ENCODE results near the gene ESPN.
"Not testable (repeated sequence)": the region's sequence is repeated elsewhere in the genome, so short reads cannot be mapped to it uniquely, and the experiment has no call there.

ESPN gene, protein sequence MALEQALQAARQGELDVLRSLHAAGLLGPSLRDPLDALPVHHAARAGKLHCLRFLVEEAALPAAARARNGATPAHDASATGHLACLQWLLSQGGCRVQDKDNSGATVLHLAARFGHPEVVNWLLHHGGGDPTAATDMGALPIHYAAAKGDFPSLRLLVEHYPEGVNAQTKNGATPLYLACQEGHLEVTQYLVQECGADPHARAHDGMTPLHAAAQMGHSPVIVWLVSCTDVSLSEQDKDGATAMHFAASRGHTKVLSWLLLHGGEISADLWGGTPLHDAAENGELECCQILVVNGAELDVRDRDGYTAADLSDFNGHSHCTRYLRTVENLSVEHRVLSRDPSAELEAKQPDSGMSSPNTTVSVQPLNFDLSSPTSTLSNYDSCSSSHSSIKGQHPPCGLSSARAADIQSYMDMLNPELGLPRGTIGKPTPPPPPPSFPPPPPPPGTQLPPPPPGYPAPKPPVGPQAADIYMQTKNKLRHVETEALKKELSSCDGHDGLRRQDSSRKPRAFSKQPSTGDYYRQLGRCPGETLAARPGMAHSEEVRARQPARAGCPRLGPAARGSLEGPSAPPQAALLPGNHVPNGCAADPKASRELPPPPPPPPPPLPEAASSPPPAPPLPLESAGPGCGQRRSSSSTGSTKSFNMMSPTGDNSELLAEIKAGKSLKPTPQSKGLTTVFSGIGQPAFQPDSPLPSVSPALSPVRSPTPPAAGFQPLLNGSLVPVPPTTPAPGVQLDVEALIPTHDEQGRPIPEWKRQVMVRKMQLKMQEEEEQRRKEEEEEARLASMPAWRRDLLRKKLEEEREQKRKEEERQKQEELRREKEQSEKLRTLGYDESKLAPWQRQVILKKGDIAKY

DNA sequence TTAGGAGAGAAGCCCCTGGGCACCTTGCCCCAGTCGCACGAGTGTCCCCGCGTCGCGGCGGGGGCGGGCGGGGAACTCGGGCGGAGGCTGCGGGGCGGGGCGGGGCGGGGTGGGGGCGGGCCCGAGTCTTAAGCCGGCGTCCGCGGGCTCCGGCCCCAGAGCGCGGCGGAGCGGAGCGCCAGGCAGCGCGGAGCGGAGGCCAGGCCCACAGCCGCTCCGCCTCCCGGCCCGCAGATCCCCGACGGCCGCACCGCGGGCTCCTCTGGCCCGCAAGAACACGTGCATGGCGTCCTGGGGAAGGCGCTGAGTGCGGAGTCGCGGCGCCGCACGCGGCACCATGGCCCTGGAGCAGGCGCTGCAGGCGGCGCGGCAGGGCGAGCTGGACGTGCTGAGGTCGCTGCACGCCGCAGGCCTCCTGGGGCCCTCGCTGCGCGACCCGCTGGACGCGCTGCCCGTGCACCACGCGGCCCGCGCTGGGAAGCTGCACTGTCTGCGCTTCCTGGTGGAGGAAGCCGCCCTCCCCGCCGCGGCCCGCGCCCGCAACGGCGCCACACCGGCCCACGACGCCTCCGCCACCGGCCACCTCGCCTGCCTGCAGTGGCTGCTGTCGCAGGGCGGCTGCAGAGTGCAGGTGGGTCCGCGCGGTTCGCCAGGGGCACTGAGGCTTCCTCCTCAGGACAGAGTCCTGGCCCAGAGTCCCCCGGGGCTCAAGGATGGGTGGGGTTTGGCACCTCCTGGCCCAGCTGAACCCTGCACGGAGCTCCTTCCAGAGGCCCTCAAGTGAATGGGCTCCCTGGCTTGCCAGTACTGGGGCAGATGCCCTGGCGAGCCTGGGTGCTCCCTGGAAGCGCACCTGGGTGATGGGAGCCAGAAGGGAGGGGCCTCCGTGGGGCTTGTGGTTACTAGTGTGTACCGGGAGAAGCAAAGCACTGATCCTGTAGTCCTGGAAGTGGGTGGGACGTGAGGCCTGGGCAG lies at the start of gene ESPN:
Gene ESPN, plus strand, starts transcription at position 158 of the 975 bp plus-strand sequence. Its CDS starts 180 bp downstream, at position 338.
- no peak for DNase-seq

DNA sequence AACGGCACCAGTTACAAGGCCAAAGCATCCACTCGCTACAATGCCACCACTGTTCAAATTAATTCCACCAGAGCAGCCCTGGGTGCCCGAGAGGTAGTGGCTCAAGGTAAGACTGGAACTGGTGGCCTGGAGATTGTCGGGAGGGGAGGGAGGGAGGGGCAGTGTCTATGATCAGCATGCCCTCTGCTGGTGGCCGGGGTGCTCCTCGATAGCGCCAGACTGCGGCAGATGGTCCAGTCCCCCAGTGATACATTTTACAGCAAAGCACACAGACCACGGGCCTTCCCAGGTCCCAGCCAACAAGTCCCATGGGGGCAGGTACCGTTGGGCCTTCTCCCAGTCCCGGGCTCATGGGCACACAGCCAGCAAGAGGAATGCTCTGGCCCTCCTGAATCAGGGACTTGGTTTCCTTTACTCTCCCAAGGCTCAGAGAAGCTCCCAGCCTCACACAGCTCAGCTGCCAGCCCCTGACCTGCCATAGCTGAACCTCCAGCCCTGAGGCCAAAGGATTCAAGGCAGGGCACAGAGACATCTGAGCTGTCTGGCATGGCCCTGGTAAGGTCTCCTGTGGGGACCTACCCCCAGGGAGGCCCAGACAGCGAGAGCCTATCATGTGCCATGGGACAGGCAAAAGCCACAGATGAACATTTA lies 46.4 kb upstream of the ESPN start:
- DNase-seq = no peak

DNA sequence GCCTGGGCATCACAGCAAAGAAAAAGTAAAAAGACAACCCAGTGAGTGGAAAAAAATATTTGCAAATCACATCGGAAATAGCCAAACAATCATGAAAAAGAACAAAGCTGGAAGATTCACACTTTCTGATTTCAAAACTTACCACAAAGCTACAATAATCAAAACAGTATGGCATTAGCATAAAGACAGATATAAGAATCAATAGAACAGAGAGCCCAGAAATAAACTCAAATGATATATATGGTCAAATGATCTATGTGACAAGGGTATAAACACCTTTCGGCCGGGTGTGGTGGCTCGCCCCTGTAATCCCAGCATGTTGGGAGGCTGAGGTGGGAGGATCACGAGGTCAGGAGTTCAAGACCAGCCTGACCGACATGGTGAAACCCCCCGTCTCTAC lies 44.5 kb upstream of the ESPN start:
- DNase-seq = no peak

- no peak for DNase-seq
These were observed 40.4 kb upstream of the ESPN start for GRCh38 chr1:6384135-6384534.

DNA sequence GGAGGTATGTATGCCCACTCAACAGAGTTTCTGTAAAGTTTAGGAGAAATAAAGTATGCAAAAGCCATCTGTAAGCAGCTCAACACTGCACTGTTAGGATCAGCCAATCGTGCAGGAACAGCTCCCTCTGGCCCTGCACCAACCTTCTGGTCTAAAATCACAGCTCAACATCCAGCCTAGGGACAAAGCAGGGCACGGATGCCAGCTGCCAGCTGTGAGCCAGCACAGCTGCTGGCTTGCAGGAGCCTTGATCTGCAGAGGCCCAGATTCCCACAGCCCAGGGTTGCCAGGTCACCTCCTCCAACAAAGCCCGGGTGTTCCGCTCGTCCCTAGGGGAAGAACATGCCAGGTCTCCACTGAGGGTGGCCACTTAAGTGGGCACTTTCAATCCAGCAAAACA lies 39.6 kb upstream of the ESPN start:
- DNase-seq = no peak

DNA sequence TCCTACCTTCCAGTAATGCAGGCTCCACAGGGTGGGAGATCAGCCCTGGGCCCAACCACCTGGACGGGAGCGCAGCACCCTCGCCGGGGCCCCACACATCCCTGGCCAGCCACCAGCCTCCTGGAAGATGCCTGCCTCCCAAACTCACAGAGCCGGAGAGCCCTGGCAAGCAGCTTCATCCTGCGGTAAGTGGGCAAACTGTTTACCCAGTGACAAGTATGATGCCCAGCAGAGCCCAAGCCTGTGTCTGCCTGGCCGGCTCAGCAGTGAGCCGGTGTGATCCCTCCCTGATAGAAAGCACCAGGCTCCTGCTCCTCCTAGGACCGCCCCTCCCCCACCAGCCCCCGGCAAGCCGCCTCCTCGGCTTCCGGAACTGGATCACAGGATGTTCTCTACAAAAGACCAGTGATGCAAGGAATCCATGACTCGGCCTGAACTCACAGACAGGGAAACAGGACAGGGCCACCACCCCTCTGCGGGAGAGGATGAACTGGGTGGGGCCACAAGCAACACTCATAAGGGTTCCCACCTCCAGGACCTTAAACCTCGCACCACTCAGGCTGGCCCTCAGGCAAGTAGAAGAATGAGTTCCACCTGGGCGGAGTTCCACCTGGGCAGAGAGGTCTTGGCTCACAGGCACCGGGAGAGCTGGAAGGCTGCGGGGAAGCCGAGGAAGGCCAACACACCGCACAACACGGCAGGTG lies 38.9 kb upstream of the ESPN start:
- DNase-seq = no peak

DNA sequence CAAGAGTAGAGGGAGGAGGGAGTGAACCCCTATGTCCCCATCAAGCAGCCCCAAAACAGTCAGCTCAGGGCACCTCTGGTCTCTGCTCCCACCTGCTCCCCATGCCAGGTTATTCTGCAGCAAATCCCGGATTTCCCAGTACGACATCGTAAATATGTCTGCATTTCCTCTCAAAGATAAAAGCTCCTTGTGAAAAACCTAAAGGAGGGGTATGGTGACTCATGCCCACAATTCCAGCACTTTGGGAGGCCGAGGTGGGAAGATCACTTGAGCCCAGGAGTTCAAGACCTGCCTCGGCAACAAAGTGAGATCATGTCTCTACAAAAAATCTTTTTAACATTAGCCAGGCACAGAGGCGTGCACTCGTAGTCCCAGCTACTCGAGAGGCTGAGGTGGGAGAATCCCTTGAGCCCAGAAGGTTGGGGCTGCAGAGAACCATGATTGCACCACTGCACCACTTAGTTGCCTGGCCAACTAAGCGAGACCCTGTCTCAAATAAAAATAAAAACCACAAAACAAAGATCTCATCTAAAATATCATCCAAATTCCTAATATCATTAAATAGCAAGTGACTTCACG lies 38.1 kb upstream of the ESPN start:
- no peak for DNase-seq

- DNase-seq = no peak
These were observed 34.6 kb upstream of the ESPN start for GRCh38 chr1:6389971-6390370.

DNA sequence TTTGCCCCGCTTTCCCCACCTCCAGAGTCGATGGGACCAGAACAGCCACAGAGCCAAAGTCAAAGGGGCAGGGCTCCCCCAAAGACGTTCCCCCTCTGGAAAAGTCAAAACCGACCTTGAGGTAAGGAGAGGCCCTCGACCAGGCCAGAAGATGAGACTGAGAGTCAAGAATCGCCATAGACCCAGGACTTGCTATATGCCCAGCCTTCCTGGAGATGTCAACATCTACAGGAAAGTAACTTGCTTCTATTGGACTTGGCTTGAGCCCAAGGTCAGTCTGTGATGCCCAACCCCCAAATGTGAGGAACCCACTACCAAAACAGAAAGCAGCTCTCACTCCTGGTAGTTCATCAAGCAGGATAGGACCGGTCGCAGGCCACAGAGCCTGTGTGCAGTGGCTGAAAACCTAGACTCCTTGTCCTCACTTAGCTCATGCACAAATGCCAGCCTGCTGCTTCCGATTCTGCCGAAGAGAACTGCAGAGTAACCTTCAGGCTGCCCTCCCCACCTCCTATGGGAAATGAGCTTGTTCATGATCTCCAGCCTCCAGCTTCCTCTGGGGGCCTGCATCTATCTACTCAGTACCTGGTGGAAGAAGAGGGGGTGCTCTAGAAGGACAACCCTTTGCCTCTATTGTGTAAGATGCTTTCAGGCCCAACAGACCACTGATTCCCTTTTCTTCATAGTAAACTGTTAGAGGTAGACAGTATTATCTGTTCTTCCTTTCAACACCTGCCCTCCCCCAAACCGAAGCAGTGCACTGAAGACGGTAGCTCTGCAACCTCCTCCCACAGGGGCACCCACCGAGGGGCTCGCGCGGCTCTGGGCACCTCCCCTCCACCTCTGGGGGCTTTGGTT lies 32.4 kb upstream of the ESPN start:
- DNase-seq = no peak

DNA sequence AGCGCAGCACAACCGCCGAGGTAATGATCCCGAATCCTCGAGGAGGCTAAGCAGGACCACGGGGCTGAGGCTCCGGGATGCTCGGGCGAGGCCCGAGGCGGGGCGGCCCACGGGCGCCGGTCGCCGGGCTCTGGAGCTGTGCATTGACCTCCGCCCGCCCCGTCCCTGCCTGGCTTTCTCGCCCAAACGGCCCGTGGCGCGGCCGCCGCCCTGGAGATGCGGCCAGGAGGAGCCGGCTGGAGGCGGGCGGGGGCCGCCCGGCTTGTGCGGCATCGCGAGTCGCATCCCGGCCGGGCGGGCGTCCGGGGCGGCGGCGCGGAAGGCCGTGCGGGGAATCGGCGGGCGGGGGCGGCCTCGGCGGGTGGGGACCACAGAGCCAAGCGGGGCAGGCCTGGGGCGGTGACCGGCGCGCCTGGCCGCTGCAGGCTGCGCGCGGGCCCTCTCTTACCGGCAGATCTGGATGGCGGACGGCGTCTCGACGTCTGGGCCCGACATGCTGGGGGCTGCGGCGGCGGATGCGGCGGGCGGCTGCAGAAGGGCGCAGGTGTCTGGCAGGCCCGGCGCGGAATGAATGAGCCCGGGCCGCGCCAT lies 31.7 kb upstream of the ESPN start:
- no peak for DNase-seq

DNA sequence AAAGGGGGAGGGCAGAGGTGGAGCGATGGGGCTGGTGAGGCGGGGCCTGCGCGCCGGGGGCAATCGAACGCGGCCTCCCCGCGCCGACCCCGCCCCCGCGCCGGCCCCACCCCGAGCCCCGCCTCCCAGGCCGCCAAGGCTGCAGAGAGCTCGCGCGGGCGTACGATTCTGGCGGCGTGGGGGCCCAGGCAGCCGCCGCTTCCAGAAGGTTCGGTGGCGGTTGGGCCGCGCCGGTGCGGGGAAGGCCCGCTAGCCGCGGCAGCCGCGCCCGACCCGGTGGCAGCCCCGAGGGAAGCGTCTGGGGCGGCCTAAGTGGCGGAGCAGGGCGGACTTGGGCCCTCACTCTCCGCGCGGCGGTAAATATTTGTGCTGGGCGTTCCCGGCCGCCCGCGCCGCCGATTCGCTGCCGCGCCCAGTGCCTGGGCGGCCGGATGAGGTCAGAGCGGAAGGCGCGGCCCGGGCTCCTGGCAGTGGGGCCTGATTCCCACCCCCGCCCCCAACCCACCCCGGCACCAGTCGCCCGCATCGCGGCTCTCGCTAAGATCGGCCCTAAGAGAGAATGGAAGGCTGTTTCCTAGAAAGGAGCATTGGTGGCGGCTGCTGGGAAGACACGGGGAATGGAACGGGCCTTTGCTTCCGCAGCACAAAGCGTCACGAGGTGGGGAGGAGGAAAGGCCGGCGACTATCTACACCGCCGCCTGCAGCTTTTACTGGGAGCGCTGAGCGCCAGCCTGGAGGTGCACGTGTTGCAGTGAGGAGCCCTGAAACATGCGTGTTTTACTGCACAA lies 31.0 kb upstream of the ESPN start, which contains the start of gene ACOT7:
Gene ACOT7, minus strand, starts transcription at position 368 of the 788 bp plus-strand sequence. CDS start 368 bp downstream, outside the sequence.
- peak; percentile 84 for DNase-seq

DNA sequence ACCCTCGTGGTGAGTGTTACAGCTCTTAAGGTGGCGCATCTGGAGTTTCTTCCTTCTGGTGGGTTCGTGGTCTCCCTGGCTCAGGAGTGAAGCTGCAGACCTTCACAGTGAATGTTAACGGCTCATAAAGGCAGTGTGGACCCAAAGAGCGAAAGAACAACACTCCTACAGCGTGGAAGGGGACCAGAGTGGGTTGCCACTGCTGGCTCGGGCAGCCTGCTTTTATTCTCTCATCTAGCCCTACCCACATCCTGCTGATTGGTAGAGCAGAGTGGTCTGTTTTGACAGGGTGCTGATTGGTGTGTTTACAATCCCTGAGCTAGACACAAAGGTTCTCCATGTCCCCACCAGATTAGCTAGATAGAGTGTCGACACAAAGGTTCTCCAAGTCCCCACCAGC lies 29.4 kb upstream of the ESPN start:
- DNase-seq = not testable (repeated sequence)

- not testable (repeated sequence) for DNase-seq
These were observed 28.8 kb upstream of the ESPN start for GRCh38 chr1:6395781-6396244.

- DNase-seq = no peak
These were observed 27.6 kb upstream of the ESPN start for GRCh38 chr1:6396998-6397397.

- no peak for DNase-seq
These were observed 26.6 kb upstream of the ESPN start for GRCh38 chr1:6397844-6398441.

DNA sequence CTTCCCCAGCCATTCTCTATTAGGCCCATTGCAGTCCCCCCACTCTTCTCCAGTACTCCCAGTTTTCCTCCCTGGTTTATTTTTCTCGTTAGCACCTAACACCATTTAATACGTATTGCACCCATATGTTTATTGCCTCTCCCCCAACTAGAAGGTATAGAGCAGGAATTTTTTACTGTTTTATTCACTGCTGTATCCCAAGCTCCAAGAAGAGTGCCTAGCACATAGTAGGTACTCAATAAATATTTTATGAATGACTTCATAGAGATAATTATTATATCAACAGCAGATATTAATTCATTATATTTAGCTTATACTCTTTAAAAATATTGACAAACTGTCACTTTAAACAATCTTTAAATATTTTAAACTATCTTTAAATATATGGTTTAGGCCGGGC lies 25.3 kb upstream of the ESPN start:
- no peak for DNase-seq

- DNase-seq = no peak
These were observed 22.9 kb upstream of the ESPN start for GRCh38 chr1:6401673-6402072.

DNA sequence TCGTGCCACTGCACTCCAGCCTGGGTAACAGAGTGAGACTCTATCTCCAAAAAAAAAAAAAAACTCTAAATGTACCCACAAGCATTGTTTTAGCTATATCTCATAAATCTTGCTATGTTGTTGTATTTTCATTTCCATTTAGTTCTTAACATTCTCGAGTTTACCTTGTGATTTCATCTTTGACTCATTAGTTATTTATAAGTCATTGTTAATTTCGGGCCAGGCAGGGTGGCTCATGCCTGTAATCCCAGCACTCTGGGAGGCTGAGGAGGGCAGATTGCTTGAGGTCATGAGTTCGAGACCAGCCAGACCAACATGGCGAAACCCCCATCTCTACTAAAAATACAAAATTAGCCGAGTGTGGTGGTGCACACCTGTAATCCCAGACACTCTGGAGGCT lies 16.6 kb upstream of the ESPN start:
- no peak for DNase-seq

Measured in NK-92 treated with Interleukin-12 subunit alpha and Interleukin-12 subunit beta, amount 100 ng/mL, for 24 hours (cell line).